SK-N-SH treated with all-trans-retinoic acid at 6 μM for 48 hours (cell line): ENCODE data around the gene APOBEC3H.

Source experiments
- ATAC-seq: fragments of 200-7000 bp; cut with Tn5 transposase; 3 replicates; pipeline ENCODE4 v1.9.1; 2020; ENCODE audit warnings: mild to moderate bottlenecking, moderate library complexity
- CREB5 ChIP-seq: fragments of 250-450 bp; sonication (Bioruptor Pico); IDR thresholded peaks from 2 replicates; pipeline ENCODE4 v1.5.1; 2020; ENCODE audit warnings: low read depth, mild to moderate bottlenecking, moderate library complexity
- CSDC2 ChIP-seq: fragments of 250-450 bp; sonication (Bioruptor Pico); IDR thresholded peaks from 2 replicates; pipeline ENCODE4 v1.5.0; 2020; ENCODE audit warnings: mild to moderate bottlenecking, moderate library complexity
- ESRRG ChIP-seq: fragments of 250-450 bp; sonication (Bioruptor Pico); IDR thresholded peaks from 2 replicates; pipeline ENCODE4 v1.6.1; 2021; ENCODE audit warnings: mild to moderate bottlenecking
- PATZ1 ChIP-seq: fragments of 250-450 bp; sonication (Bioruptor Pico); IDR thresholded peaks from 2 replicates; pipeline ENCODE4 v1.8.0; 2020; ENCODE audit warnings: mild to moderate bottlenecking, moderate library complexity, borderline replicate concordance
- POU6F1 ChIP-seq: fragments of 250-450 bp; sonication (Bioruptor Pico); IDR thresholded peaks from 2 replicates; pipeline ENCODE4 v1.8.0; 2021; ENCODE audit warnings: low read depth, mild to moderate bottlenecking, moderate library complexity, borderline replicate concordance
- RARB ChIP-seq: fragments of 250-450 bp; sonication (Bioruptor Pico); IDR thresholded peaks from 2 replicates; pipeline ENCODE4 v1.8.0; 2021; ENCODE audit warnings: mild to moderate bottlenecking, moderate library complexity
- SNAI2 ChIP-seq: fragments of 250-450 bp; sonication (Bioruptor Pico); IDR thresholded peaks from 2 replicates; pipeline ENCODE4 v1.5.0; 2020; ENCODE audit warnings: mild to moderate bottlenecking, moderate library complexity
- TCF4 ChIP-seq: fragments of 250-450 bp; sonication (Bioruptor Pico); IDR thresholded peaks from 2 replicates; pipeline ENCODE4 v1.8.0; 2021; ENCODE audit warnings: mild to moderate bottlenecking, moderate library complexity, borderline replicate concordance
- TOX ChIP-seq: fragments of 250-450 bp; sonication (Bioruptor Pico); IDR thresholded peaks from 2 replicates; pipeline ENCODE4 v1.8.0; 2021; ENCODE audit warnings: mild to moderate bottlenecking, moderate library complexity, borderline replicate concordance
- TSHZ2 ChIP-seq: fragments of 250-450 bp; sonication (Bioruptor Pico); IDR thresholded peaks from 2 replicates; pipeline ENCODE4 v1.5.0; 2020; ENCODE audit warnings: mild to moderate bottlenecking, moderate library complexity
- ZC3H10 ChIP-seq: fragments of 250-450 bp; sonication (Bioruptor Pico); IDR thresholded peaks from 2 replicates; pipeline ENCODE4 v1.5.1; 2021; ENCODE audit warnings: mild to moderate bottlenecking, moderate library complexity
- ZFP3 ChIP-seq: fragments of 250-450 bp; sonication (Bioruptor Pico); IDR thresholded peaks from 2 replicates; pipeline ENCODE4 v1.5.0; 2020; ENCODE audit warnings: mild to moderate bottlenecking, moderate library complexity
- ZNF565 ChIP-seq: fragments of 450-650 bp; formaldehyde crosslinking; conservative IDR thresholded peaks from 2 replicates; pipeline ENCODE4 v1.5.0; 2020; ENCODE audit warnings: low read depth, mild to moderate bottlenecking, moderate library complexity
- ZNF70 ChIP-seq: fragments of 450-650 bp; formaldehyde crosslinking; IDR thresholded peaks from 2 replicates; pipeline ENCODE4 v1.5.0; 2020; ENCODE audit warnings: mild to moderate bottlenecking, moderate library complexity
- TF ChIP-seq, protein P1 (sequence below): fragments of 250-450 bp; sonication (Bioruptor Pico); IDR thresholded peaks from 2 replicates; pipeline ENCODE4 v1.5.1; 2021; ENCODE audit warnings: mild to moderate bottlenecking, moderate library complexity

APOBEC3H gene

DNA sequence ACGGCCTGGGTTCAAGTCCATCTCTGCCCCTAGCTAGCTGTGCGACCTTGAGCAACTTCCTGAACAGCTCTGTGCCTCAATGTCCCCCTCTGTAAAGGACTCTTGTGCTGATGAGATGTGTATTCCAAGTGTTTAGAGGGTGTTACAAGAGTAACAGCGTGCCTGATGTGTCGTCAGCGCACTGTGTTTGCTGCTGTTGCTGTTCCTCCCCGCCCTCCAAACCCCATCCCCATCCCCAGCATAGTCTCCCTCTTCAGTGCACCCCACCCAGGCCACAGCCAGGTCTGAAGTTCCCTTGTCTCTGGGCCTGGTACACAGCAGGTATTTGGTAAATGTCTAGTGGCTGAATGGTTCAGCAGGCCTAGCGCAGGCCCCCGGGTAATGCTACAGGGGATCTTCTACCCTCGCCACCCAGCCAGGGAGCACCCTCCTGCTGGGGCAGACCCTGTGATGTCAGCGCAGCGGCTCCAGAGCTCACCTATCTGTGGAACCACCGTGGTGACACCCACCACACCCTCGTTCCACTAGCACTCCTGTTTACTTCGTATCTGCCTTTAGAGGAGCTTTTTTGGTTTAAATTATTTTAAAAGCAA lies 45.1 kb downstream of the APOBEC3H start:
- no peak for TF ChIP-seq ZNF70 (CRISPR knock-in tag)
- no peak for TF ChIP-seq RARB (CRISPR knock-in tag)
- no peak for ATAC-seq

GRCh38 chr22:39144101-39144767 lies 47.2 kb downstream of the APOBEC3H start:
- no peak for TF ChIP-seq PATZ1 (CRISPR knock-in tag)
- no peak for ATAC-seq

DNA sequence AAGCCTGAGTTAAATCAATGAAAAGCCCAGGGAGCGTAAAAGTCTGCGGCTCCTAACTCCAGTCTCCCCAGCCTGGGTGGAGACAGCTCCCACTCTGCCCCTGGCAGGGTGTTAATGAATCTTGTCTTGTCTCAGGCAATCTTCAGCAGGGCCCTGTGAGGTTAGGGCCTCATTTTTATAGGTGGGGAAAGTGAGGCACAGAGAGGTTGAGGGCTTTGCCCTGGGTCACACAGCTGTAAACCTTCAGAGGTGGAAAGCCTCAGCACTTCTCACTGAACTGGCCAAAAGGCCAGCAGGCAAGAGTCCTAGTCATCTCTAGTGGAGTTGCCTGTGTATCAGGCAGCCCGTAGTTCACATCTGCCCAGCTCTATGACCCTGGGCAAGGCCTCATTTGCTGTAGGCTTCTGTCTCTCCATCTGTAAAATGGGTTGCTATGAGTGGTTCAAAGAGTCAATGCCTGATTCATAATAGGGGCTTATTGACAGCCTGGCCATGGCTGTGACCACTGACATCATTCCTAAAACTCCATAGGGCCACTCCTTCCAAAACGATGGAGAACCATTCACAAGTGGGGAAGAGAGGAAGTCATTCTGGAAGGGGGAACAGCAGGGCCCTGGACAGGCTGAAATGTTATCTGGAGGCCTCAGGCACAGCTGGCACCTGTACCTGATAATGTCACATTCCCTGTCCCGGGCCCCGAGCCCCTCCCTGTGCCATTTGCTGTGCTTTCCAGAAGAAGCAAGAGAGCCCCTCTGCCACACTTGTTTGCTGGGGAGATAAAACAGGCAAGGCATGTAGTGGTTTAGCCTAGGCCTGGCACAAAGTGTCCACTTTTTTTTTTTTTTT lies 49.4 kb downstream of the APOBEC3H start:
- no peak for TF ChIP-seq ESRRG
- no peak for TF ChIP-seq SNAI2 (CRISPR knock-in tag)
- no peak for TF ChIP-seq ZFP3
- TF ChIP-seq CSDC2, result no peak
- TF ChIP-seq, protein P1, sequence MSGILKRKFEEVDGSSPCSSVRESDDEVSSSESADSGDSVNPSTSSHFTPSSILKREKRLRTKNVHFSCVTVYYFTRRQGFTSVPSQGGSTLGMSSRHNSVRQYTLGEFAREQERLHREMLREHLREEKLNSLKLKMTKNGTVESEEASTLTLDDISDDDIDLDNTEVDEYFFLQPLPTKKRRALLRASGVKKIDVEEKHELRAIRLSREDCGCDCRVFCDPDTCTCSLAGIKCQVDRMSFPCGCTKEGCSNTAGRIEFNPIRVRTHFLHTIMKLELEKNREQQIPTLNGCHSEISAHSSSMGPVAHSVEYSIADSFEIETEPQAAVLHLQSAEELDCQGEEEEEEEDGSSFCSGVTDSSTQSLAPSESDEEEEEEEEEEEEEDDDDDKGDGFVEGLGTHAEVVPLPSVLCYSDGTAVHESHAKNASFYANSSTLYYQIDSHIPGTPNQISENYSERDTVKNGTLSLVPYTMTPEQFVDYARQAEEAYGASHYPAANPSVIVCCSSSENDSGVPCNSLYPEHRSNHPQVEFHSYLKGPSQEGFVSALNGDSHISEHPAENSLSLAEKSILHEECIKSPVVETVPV (CRISPR knock-in tag), result no peak
- TF ChIP-seq ZC3H10 (CRISPR knock-in tag), result no peak
- no peak for TF ChIP-seq POU6F1 (CRISPR knock-in tag)
- TF ChIP-seq TOX (CRISPR knock-in tag), result no peak
- TF ChIP-seq CREB5, result no peak
- no peak for TF ChIP-seq TSHZ2 (CRISPR knock-in tag)
- TF ChIP-seq ZNF565, result no peak
- TF ChIP-seq ZNF70 (CRISPR knock-in tag), result no peak
- no peak for TF ChIP-seq TCF4 (CRISPR knock-in tag)
- no peak for TF ChIP-seq PATZ1 (CRISPR knock-in tag)

More for the DNA sequence above, 49.4 kb downstream of the APOBEC3H start:
- no peak for ATAC-seq
